HG02840 (cell line): ENCODE results near the gene CLEC3A.
A peak's percentile ranks its signal among the peaks of the same experiment; 100 is the strongest.
"Not testable (repeated sequence)": the region's sequence is repeated elsewhere in the genome, so short reads cannot be mapped to it uniquely, and the experiment has no call there.

Source experiments
- ATAC-seq: cut with Tn5 transposase; IDR thresholded peaks from one replicate; pipeline ENCODE4 v1.9.1; 2021; ENCODE audit warnings: mild to moderate bottlenecking, moderate library complexity, moderate number of reproducible peaks; ENCODE audit not compliant: unreplicated experiment, low FRiP score

Gene CLEC3A, protein sequence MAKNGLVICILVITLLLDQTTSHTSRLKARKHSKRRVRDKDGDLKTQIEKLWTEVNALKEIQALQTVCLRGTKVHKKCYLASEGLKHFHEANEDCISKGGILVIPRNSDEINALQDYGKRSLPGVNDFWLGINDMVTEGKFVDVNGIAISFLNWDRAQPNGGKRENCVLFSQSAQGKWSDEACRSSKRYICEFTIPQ

DNA sequence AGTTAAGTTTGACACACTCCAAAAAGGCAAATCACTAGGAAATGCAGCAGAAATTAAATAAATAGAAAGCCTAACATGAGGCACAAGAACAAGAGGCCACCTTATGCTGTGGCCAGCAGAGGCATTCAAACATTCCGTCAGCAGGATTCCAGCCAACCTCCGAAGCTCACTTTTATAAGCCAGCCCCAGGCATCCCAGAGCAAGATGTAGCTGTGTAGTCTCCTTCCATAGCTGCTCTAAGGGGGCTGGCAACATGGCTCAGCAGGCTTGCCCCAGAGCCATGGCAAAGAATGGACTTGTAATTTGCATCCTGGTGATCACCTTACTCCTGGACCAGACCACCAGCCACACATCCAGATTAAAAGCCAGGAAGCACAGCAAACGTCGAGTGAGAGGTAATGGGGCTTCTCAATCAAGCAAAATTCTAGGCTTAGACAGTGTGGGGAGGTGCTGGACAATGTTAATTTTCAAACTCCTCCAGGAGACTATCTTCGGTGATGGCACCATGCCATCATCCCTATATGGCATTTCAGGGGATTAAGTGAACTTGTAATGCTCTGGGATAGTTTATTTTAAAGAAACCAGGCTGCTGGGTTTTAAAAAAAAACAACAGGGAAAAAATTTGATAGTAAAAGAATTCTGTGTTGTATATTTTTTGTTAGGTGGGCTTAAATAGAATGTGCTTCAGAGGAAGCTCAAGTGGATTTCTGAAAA is at the start of gene CLEC3A:
Gene CLEC3A (plus strand): TSS at position 202 of the 714 bp plus-strand sequence. CDS start 79 bp downstream, at position 281.
- no peak for ATAC-seq

GRCh38 chr16:77974883-77975282 is 47.5 kb upstream of the CLEC3A start:
- ATAC-seq = no peak

- no peak for ATAC-seq
Observed at GRCh38 chr16:77975942-77976341, 46.4 kb upstream of the CLEC3A start.

GRCh38 chr16:77977339-77977738 is 45.0 kb upstream of the CLEC3A start:
- ATAC-seq = no peak

DNA sequence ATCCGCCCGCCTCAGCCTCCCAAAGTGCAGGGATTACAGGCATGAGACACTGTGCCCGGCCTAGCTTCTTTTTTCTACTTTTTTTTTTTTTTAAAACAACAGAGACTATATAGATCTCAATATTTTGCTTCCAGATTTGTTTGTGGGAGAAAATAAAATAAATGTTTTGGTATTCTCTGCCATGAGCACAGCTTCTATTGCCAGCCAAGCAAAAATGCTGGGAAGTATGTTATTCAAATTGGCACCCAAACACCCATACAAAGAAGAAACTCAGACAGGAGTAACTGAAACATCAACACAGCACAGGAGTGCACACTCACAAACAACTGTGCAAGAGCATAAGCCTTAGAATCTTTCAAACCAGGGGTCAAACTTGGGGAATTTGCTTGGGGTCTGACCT is 37.2 kb upstream of the CLEC3A start:
- no peak for ATAC-seq

DNA sequence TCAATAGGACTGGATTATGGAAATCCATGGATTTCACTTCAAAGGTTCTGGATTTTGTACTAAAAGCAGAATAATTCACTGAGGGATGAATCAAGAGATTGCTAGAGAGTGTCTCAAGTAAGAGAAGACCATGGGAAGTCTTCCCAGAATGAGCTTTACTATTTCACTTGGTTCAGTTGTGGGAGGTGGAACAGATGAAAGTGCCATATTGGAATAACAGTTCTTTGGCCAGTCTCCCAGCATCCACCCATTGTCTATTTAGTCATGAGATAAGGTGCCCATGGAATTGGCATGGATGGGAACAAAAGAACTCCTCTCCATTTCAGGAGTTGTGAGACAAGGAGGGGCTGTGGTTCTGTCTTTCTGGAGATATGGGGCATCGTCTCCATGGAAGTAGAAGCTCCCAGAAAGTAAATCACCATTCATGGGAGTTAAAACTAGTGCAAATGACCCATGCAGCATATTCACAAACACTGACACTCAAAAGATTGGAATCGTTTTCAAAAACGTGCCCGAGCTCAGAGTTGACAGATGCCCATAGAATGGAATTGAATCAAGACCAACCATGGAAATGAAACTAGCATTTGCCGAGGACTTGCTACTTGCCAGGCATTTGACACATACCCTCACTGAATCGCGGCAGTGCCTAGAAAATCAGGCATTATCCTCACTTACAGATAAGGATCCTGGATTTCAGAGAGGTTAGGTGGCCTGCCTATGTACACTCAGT is 36.2 kb upstream of the CLEC3A start:
- ATAC-seq = no peak

GRCh38 chr16:77987810-77988209 is 34.5 kb upstream of the CLEC3A start:
- no peak for ATAC-seq

GRCh38 chr16:77989846-77990245 is 32.5 kb upstream of the CLEC3A start:
- no peak for ATAC-seq

GRCh38 chr16:77991701-77992100 is 30.6 kb upstream of the CLEC3A start:
- no peak for ATAC-seq

- not testable (repeated sequence) for ATAC-seq
Observed at GRCh38 chr16:77992381-77992780, 30.0 kb upstream of the CLEC3A start.

DNA sequence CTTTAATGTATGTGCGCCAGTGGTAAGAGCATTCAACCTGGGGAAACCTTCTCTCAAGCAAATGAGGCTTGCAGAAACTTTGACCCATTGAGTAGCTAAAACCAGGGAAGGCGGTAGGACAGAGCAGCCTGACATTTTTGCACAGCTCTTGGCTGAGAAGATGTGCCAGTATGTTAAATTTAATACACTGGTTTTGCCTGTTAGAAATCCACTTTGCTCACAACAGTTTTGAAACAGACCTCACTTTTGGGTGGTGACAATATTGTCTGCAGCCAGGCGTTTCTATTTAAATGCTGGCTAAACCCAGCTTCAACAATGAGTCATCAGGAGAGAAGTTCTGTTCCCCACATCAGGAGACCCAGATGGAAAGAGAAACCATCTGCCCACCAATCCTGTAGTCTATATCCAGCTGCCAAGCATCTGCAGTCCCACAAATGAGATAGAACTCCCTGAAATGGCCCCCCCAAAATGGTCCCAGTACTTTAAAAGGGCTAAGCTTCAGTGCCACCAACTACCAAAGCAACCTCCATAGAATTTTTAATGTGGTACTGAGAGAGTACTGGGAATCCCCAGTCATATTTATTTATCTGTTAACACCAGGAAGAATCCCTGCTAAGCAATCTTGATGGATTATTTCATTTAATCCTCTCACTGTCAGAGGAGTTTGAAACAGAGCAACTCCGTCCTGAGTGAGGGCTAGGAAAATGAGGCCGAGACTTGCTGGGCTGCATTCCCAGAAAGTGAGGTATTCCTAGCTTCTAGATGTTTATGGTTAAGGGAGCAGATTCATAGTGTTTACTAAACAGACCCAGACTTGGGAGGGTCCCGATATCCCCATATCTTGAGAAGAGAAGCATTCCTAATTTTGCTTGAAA is 29.0 kb upstream of the CLEC3A start:
- no peak for ATAC-seq

GRCh38 chr16:77995843-77996455 is 26.4 kb upstream of the CLEC3A start:
- ATAC-seq = no peak

DNA sequence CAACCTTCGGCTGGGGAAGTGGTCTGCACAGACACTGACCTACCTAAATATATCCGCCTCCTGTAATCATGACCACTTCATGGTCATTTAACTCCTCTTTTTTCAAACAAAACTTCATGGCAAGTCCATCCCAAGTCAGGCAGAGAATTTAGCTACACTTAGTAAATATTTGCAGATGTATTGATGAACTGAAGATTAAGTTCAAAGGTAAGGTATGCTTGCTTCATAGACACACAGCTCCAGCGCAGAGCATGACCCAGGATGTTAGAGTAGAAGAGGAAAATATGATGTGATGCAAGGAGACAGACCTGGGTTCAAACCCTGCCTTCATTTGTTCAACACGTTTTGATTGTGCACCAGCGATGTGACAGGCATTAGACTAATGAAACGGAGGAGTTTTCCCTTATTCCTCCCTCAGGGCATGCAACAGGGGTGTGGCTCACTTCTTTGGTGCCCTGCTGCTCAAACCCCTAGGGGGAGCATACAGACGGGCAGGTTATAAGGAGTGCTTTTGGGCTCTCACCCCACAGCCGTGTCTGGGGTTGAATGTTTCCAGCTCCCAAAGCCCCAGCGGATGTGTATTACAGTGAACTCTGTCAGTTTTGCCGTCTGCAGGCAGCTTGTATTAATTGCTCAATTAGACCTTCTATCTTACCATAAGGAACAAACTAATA is 23.9 kb upstream of the CLEC3A start:
- ATAC-seq = no peak

DNA sequence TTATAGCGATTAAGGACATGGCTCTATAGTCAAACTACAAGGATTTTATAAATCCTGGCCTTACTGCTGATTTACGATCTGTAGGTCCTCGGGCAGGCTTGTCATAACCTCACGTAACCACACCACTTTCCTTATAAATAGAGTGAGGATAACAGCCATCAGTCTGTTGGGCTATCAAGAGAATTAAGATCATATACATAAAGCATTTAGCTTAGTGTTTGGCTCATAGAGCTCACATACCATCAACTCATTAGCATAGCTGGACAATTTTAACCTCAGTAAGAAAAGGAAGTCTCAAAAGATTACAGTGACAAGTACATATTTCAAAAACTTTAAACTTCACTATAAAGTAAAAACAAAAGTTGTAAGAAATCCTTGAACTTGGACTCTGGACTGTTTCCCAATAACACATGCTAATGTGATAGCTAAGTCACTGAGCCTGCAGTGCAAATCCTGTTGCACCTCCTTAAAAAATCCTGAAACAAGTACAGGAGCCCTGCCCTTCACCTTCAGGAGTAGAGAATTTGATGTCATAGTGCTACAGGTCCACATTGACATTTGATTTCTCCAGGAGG is 20.8 kb upstream of the CLEC3A start:
- ATAC-seq = no peak

GRCh38 chr16:78002915-78003538 is 19.3 kb upstream of the CLEC3A start:
- ATAC-seq = peak; percentile 95

- ATAC-seq = no peak
Observed at GRCh38 chr16:78004517-78004916, 17.8 kb upstream of the CLEC3A start.

DNA sequence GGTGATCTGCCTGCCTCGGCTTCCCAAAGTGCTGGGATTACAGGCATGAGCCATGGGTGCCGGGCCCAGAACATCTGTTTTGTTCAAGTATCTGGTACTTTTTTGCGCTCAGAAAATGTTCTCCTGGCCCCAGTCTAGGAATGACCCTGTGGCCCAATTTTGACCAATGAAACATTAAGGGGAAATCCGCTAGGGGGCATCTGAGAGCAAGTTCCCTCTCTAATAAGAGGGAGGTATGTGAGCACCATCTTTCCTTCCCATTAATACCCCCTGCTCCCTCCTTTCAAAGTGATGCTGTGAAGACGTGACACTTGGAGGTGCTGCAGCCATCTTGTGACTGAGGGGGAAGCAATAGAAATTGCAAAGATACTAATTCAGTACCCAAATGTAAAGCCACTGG is 16.5 kb upstream of the CLEC3A start:
- no peak for ATAC-seq

- ATAC-seq = no peak
Observed at GRCh38 chr16:78007121-78007520, 15.2 kb upstream of the CLEC3A start.

DNA sequence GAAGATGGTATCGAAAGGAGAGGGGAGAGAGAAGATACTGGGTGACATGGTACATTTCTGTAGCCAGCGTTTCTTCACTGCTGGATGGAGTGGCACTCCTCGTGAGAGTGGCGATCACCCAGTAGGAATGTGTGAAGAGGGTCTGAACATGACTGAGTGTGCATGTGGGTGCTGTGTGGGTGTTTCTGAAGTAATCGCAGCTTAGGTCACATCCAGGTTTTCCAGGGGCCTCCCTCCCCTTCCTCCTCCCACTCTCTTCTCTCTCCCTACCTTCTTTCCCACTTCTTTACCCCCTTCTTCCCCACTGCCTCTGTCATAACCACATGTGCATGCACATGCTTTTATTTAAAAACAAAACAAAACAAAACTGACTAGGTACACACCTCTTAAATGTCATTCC is 1.8 kb downstream of the CLEC3A start:
- ATAC-seq = no peak
